ENCODE data around the gene MAN2A1. TPM values are rescaled to one million over a fixed set of nuclear protein-coding genes. Genes with fewer than 3 reads are reported as not detected.

The MAN2A1 gene
- polyA plus RNA-seq, 1 donor (not counting 4 experiments of a cell fraction or from before 2014, with no cell fraction given) = 63.8 TPM

DNA sequence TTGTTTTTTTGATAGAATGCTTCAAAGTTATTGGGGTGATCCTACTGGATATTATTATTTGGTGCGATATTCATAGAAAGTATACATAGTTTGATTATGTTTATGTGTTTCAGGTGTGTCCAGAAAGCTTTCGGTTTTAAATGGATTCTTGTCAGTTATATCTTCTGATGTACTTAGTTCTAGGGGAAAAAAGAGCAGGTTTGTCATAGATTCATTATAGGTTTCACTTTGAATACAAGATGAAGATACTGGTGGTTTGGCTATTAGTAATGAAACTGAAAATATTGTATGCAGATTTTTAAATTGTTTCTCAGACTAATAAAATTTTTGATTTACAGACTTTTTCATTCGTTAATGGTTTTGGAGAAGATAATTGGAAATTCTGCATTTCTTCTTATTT, 98.9 kb downstream of the MAN2A1 start:
- H3K4me2 ChIP-seq (ENCODE audit: control insufficient read depth, extremely low read depth, insufficient read depth, low read depth, low read length) = no peak overlapping the region
- FAIRE-seq (no peak), DNase-seq (ENCODE audit: low read depth, low spot score) (no peak)
- no peaks in the 10 kb centered on the region for H3K9me1 ChIP-seq (ENCODE audit: control insufficient read depth, extremely low read depth, insufficient read depth, low read length)
- no peaks in the 10 kb centered on the region for H3K27me3 ChIP-seq (ENCODE audit: control insufficient read depth, extremely low read depth, insufficient read depth, low read length)
- no peak overlapping the region for H3K27ac ChIP-seq (ENCODE audit: control insufficient read depth, insufficient read depth, low read length)
- no peaks in the 10 kb centered on the region for H4K20me1 ChIP-seq (ENCODE audit: control insufficient read depth, extremely low read depth, insufficient read depth, low read length)
- dilution Hi-C loops (cut with MboI; ENCODE audit: extremely low pct_ligation_motif_present, low sequenced_read_pairs) = no loop called here
- no peaks in the 10 kb centered on the region for H3K9me3 ChIP-seq (ENCODE audit: control insufficient read depth, low read depth, low read length)
- TF ChIP-seq, protein P1, sequence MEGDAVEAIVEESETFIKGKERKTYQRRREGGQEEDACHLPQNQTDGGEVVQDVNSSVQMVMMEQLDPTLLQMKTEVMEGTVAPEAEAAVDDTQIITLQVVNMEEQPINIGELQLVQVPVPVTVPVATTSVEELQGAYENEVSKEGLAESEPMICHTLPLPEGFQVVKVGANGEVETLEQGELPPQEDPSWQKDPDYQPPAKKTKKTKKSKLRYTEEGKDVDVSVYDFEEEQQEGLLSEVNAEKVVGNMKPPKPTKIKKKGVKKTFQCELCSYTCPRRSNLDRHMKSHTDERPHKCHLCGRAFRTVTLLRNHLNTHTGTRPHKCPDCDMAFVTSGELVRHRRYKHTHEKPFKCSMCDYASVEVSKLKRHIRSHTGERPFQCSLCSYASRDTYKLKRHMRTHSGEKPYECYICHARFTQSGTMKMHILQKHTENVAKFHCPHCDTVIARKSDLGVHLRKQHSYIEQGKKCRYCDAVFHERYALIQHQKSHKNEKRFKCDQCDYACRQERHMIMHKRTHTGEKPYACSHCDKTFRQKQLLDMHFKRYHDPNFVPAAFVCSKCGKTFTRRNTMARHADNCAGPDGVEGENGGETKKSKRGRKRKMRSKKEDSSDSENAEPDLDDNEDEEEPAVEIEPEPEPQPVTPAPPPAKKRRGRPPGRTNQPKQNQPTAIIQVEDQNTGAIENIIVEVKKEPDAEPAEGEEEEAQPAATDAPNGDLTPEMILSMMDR (optimal IDR thresholded peaks at IDR 0.05 in 1 of 3, IDR thresholded peaks at IDR 0.05 in 1 of 3, conservative IDR thresholded peaks at IDR 0.05 in 1 of 3; ENCODE audit: extremely low read depth in 1 of 3, insufficient read depth in 2 of 3, low read length in 3 of 3) = no peak
- no peak for TF ChIP-seq EZH2 (IDR thresholded peaks at IDR 0.05; ENCODE audit: low read length)
- no peak overlapping the region for H3K9ac ChIP-seq (ENCODE audit: control insufficient read depth, extremely low read depth, insufficient read depth, low read length)
- H3K36me3 ChIP-seq (ENCODE audit: control insufficient read depth in 2 of 2, extremely low read depth in 1 of 2, insufficient read depth in 2 of 2, low read length in 2 of 2) = peaks cover 3 to 10% of the 10 kb centered on the region in 2 experiments
- H3K4me3 ChIP-seq (ENCODE audit: control insufficient read depth in 2 of 3, extremely low read depth in 1 of 3, insufficient read depth in 2 of 3, low read depth in 1 of 3, low read length in 3 of 3) = no peak overlapping the region
- no peaks in the 10 kb centered on the region for H3K4me1 ChIP-seq (ENCODE audit: control insufficient read depth, extremely low read depth, insufficient read depth, low read length)
- H2AFZ ChIP-seq (ENCODE audit: control insufficient read depth, low read length) = no peak overlapping the region
- H3K79me2 ChIP-seq (ENCODE audit: control insufficient read depth, insufficient read depth, low read length) = no peaks in the 10 kb centered on the region

DNA sequence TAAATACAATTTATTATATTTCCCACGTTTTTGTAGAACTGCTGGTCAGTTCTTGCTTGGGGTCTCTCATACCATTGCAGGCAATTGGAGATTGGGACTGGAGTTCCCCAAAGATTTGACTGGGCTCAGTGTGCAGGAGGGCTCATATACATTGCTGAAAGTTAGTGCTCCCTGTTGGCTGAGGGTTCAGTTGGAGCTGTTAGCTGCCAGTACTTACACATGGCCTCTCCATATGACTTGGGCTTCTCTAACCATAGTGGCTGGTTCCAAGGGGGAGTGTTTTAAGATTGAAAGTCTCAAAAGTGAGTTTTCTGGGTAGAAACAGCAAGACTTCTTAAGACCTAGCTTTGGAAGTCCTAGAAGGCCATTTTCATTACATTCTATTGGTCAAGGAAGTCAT, 102.9 kb downstream of the MAN2A1 start:
- TF ChIP-seq EZH2 (IDR thresholded peaks at IDR 0.05; ENCODE audit: low read length) = no peak
- TF ChIP-seq, protein P1 (optimal IDR thresholded peaks at IDR 0.05 in 1 of 3, IDR thresholded peaks at IDR 0.05 in 1 of 3, conservative IDR thresholded peaks at IDR 0.05 in 1 of 3; ENCODE audit: extremely low read depth in 1 of 3, insufficient read depth in 2 of 3, low read length in 3 of 3) = no peak
- Histone ChIP-seq H3K4me3 (ENCODE audit: control insufficient read depth in 2 of 3, extremely low read depth in 1 of 3, insufficient read depth in 2 of 3, low read depth in 1 of 3, low read length in 3 of 3) (no peak overlapping the region), H3K4me2 (ENCODE audit: control insufficient read depth, extremely low read depth, insufficient read depth, low read depth, low read length) (no peak overlapping the region), H3K9ac (ENCODE audit: control insufficient read depth, extremely low read depth, insufficient read depth, low read length) (no peak overlapping the region), H3K36me3 (ENCODE audit: control insufficient read depth in 2 of 2, extremely low read depth in 1 of 2, insufficient read depth in 2 of 2, low read length in 2 of 2) (peaks cover 3 to 7% of the 10 kb centered on the region in 2 experiments), H4K20me1 (ENCODE audit: control insufficient read depth, extremely low read depth, insufficient read depth, low read length) (no peaks in the 10 kb centered on the region), H3K27me3 (ENCODE audit: control insufficient read depth, extremely low read depth, insufficient read depth, low read length) (no peaks in the 10 kb centered on the region), H2AFZ (ENCODE audit: control insufficient read depth, low read length) (no peak overlapping the region), H3K27ac (ENCODE audit: control insufficient read depth, insufficient read depth, low read length) (no peak overlapping the region), H3K79me2 (ENCODE audit: control insufficient read depth, insufficient read depth, low read length) (no peaks in the 10 kb centered on the region), H3K9me3 (ENCODE audit: control insufficient read depth, low read depth, low read length) (no peaks in the 10 kb centered on the region), H3K4me1 (ENCODE audit: control insufficient read depth, extremely low read depth, insufficient read depth, low read length) (no peaks in the 10 kb centered on the region), H3K9me1 (ENCODE audit: control insufficient read depth, extremely low read depth, insufficient read depth, low read length) (no peaks in the 10 kb centered on the region)
- FAIRE-seq (no peak), DNase-seq (ENCODE audit: low read depth, low spot score) (no peak)
- dilution Hi-C loops (cut with MboI; ENCODE audit: extremely low pct_ligation_motif_present, low sequenced_read_pairs) = no loop called here

Data from keratinocyte (primary cell).